ENCODE measurements around the gene TMEM272. TPM values are rescaled to one million over a fixed set of nuclear protein-coding genes. Genes with fewer than 3 reads are reported as not detected.

TMEM272 gene
- total RNA-seq, 2 experiments from 2014 or later: 0.23 to 0.29 TPM

DNA sequence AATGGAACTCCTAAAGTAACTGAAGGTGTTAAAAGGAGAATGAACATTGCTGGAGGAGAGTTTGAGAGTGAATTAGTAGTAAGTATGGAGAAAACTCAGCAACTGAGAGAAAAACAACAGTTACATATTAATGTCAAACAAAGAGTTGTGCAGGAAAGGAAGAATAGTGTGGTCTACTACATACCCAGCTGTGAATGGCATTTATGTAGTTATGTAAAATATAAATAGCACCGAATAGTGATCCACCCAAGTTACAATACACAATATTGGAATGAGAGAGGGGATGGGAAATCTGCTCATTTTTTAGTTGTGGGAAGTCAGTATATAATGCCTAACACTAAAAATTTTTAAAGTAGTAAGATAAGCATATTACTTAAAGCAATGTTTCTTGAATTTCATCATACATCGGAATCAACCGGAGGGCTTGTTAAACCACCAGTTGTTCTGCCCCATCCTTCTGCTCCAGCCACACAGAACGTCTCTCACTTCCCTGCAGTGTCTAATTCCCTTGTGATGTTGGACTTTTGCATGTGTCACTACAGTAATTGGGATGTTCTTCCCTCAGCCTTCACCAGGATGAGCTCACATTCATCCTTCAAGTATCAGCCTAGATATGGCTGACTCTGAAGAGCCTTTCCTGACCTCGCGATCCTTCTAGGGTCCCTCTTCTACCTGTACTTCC, 28.3 kb upstream of the TMEM272 start:
- ATAC-seq (no peak), DNase-seq (peak; percentile 10)
- no peaks in the 10 kb centered on the region for H3K36me3 Mint-ChIP-seq (ENCODE audit: low read depth)
- H3K27me3 Mint-ChIP-seq (ENCODE audit: low read depth): peaks cover 4% of the 10 kb centered on the region
- no peaks in the 10 kb centered on the region for H3K9me3 Mint-ChIP-seq (ENCODE audit: insufficient read depth)
- CTCF ChIA-PET: interaction anchor here (1.3 to 2.9 kb wide), 2 partner anchors 11 to 58 kb away, joined by 3 to 6 read pairs; partner anchors contain the start of gene CCDC70
- H3K4me1 Mint-ChIP-seq (ENCODE audit: low read depth): no peaks in the 10 kb centered on the region
- POLR2A ChIA-PET: interaction anchor here (1.4 kb wide), 1 partner anchor 50 kb away, joined by 3 read pairs; no protein-coding TSS in a partner anchor
- no peak overlapping the region for H3K4me3 Mint-ChIP-seq
- H3K27ac Mint-ChIP-seq: no peak overlapping the region

DNA sequence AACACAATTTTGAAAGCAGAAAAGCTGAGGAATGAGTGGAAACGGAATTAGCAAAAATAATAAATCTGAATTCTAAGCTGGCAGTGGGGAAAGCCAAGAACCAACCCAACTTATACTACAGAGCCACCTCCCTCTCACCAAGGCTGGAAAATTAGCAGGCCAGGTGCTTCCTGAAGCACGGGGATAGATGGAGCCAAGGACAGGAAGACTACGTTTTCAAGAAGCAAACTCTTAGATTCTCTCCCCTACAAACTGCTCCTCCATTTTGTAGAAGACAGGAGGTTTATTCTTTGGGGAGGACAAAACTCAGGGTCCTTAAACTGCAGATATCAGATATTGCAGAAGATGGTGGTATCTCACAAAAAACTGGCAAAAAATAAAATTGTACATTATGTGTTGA, 25.6 kb upstream of the TMEM272 start:
- Mint-ChIP-seq H3K36me3 (ENCODE audit: low read depth) (no peaks in the 10 kb centered on the region), H3K4me1 (ENCODE audit: low read depth) (no peaks in the 10 kb centered on the region), H3K9me3 (ENCODE audit: insufficient read depth) (no peaks in the 10 kb centered on the region), H3K27me3 (ENCODE audit: low read depth) (peaks cover 6% of the 10 kb centered on the region), H3K27ac (no peak overlapping the region), H3K4me3 (no peak overlapping the region)
- DNase-seq (no peak), ATAC-seq (no peak)
- POLR2A ChIA-PET: no interaction called here
- CTCF ChIA-PET: interaction anchor here (1.2 to 2.1 kb wide), 2 partner anchors 25 to 56 kb away, joined by 4 to 5 read pairs; no protein-coding TSS in a partner anchor

DNA sequence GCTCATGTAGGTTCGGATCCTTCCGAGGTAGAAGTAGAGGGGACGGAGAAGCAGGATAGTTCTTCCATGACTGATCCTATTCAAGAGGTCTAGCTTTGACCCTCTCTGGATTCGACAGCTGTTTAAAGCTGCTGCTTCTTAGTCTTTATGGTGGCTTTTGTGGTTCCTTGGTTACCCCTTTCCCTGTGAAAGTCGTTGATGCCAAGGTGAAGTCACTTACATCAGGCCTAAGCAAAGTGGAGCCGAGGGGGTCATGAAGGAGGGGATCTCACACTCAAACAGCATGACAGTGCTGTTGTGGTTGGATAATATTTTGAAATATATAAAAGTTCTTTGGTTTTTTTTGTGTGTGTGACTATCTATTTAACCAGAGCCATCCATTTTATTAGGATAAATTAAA, 24.9 kb upstream of the TMEM272 start:
- Mint-ChIP-seq H3K27me3 (ENCODE audit: low read depth) (peaks cover 6% of the 10 kb centered on the region), H3K36me3 (ENCODE audit: low read depth) (no peaks in the 10 kb centered on the region), H3K9me3 (ENCODE audit: insufficient read depth) (no peaks in the 10 kb centered on the region), H3K4me1 (ENCODE audit: low read depth) (no peaks in the 10 kb centered on the region), H3K27ac (no peak overlapping the region), H3K4me3 (no peak overlapping the region)
- DNase-seq: peak; percentile 11
- ATAC-seq: no peak
- ChIA-PET POLR2A (no interaction called here), CTCF (interaction anchor here (2.1 kb wide), 1 partner anchor 24 kb away, joined by 5 read pairs; no protein-coding TSS in a partner anchor)

DNA sequence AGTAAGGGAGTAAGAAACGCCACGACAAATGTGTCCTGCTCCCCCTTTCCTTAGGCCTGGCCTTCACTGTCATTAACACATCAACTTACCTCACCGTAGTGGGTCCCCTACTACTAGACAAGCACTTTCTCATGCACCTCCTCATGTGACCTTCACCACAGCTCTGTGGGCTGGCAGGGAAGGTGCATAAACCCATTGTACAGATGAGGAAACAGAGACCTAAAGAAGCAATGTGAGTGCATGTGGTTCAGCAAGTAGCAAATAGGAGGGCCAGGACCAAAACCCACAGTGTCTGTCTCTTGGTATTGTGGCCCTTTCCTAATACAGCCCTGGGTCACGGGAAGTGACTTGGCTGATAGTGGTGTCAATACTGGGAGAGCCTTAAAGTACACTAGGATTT, 22.1 kb upstream of the TMEM272 start:
- Mint-ChIP-seq H3K27me3 (ENCODE audit: low read depth) (peaks cover 6% of the 10 kb centered on the region), H3K9me3 (ENCODE audit: insufficient read depth) (no peaks in the 10 kb centered on the region), H3K27ac (no peak overlapping the region), H3K36me3 (ENCODE audit: low read depth) (no peaks in the 10 kb centered on the region), H3K4me1 (ENCODE audit: low read depth) (peaks cover 12% of the 10 kb centered on the region), H3K4me3 (no peak overlapping the region)
- DNase-seq: peak; percentile 18
- ChIA-PET POLR2A (no interaction called here), CTCF (interaction anchor here (1.5 kb wide), 1 partner anchor 17 kb away, joined by 5 read pairs; no protein-coding TSS in a partner anchor)
- no peak for ATAC-seq

GRCh38 chr13:51865838-51866237, 20.9 kb upstream of the TMEM272 start:
- ChIA-PET CTCF (no interaction called here), POLR2A (no interaction called here)
- Mint-ChIP-seq H3K4me1 (ENCODE audit: low read depth) (peaks cover 19% of the 10 kb centered on the region), H3K27ac (no peak overlapping the region), H3K36me3 (ENCODE audit: low read depth) (no peaks in the 10 kb centered on the region), H3K27me3 (ENCODE audit: low read depth) (peaks cover 6% of the 10 kb centered on the region), H3K4me3 (no peak overlapping the region), H3K9me3 (ENCODE audit: insufficient read depth) (no peaks in the 10 kb centered on the region)
- no peak for ATAC-seq
- peak; percentile 14 for DNase-seq

DNA sequence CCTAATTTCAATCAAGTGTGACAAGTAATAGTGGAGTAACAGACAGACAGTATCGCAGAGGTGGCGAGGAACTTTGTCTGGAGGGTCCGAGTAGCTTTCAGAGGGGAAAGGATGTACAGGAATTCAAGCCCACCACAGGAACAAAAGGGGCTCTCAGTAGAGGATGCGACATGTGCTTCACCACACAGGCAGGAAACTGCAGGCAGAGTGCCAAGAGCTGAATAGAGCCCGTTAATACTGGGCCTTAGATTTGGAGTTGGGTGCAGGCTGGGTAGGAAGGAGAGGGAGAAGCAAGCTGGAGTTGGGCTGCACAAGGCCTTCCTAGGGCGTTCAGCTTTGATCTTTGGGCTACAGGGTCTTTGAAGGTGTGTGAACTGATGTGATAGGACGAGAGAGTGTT, 18.0 kb upstream of the TMEM272 start:
- ATAC-seq (no peak), DNase-seq (peak; percentile 33)
- peak overlapping the region; percentile 9 for H3K27ac Mint-ChIP-seq
- POLR2A ChIA-PET: no interaction called here
- no peaks in the 10 kb centered on the region for H3K36me3 Mint-ChIP-seq (ENCODE audit: low read depth)
- H3K9me3 Mint-ChIP-seq (ENCODE audit: insufficient read depth): no peaks in the 10 kb centered on the region
- H3K4me1 Mint-ChIP-seq (ENCODE audit: low read depth): peaks cover 19% of the 10 kb centered on the region
- H3K4me3 Mint-ChIP-seq: no peak overlapping the region
- H3K27me3 Mint-ChIP-seq (ENCODE audit: low read depth): peaks cover under 1% of the 10 kb centered on the region
- CTCF ChIA-PET: interaction anchor here (1.1 to 2.4 kb wide), 5 partner anchors 11 to 65 kb away, joined by 3 to 13 read pairs (median 6); no protein-coding TSS in a partner anchor

DNA sequence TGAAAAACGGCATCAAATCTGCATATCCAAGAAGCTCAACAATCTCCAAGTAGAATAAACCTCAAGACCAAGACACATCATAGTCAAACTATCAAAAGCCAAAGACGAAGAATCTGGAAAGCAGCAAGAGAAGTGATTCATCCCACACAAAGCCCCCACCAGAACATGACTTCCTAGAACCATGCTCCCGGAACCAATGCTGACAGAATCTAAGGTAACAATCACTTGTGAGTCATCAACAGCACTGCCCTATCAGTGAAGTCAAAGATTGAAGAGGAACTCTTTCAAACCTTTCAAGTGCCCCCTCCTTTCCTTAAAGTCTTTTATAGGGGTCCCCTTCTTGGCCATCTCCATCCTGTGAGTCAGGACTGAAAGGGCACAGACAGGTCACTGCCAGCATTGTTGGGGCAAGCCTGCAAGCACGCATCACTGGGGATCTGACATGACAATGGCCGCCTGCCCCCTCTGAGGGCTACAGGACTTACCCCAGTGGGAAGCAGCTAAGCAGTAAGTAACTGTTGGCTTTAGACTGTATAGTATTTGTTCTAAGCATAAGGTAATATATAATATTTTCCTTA, 16.8 kb upstream of the TMEM272 start, which contains the start of gene CCDC70:
CCDC70 (plus strand) TSS at position 247 of the 578 bp plus-strand sequence. CDS start 3,443 bp downstream, outside the sequence.
- no peaks in the 10 kb centered on the region for H3K9me3 Mint-ChIP-seq (ENCODE audit: insufficient read depth)
- CTCF ChIA-PET: interaction anchor here (0.7 to 2.4 kb wide), 7 partner anchors 12 to 64 kb away, joined by 3 to 13 read pairs (median 4); partner anchors contain the start of gene TMEM272
- peak; percentile 25 for DNase-seq
- H3K27me3 Mint-ChIP-seq (ENCODE audit: low read depth): peaks cover 2% of the 10 kb centered on the region
- POLR2A ChIA-PET: no interaction called here
- peak; percentile 53 for ATAC-seq
- no peak within 1 kb of the TSS for H3K4me3 Mint-ChIP-seq
- no peak within 1 kb of the TSS for H3K27ac Mint-ChIP-seq
- peaks cover 19% of the 10 kb centered on the region for H3K4me1 Mint-ChIP-seq (ENCODE audit: low read depth)
- no peaks in the 10 kb centered on the region for H3K36me3 Mint-ChIP-seq (ENCODE audit: low read depth)

DNA sequence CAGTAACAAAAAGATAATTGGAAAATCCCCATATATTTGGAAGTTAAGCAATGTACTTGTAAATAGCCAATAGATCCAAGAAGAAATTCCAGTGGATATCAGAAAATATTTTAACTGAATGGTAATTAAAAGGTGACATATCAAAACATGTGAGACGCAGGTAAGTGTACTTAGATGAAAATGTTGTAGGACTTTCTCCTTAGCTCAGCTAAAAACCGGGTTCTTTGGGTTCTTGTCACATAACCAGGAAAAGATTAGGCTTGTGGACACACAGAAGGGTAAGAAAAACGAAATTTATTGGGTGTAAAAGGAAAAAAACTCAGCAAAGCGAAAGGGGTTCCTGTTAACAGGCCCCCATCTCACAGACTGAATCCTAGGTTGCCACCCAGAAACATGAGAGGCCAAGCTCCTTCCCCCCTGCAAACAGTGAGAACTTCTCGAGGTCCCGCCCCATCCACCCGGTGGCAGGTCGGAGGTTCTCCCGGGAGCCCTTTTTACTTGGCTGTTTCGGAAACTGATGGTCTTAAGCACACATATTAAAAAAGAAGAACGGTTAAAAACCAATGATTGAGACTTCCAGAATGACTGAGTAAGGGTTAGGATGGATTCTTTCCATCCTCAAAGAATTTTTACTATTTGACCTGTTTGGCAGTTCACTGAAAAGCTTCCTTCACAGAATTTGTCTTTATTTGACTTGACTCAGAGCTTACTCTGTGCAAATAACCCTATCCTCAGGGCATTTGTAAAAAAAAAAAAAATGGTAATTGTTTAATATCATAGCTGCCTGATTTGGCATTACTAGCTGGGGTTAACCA, 13.7 kb upstream of the TMEM272 start:
- ChIA-PET POLR2A (no interaction called here), CTCF (interaction anchor here (1.5 to 2.3 kb wide), 2 partner anchors 9 to 43 kb away, joined by 3 to 11 read pairs; no protein-coding TSS in a partner anchor)
- no peaks in the 10 kb centered on the region for H3K9me3 Mint-ChIP-seq (ENCODE audit: insufficient read depth)
- H3K4me3 Mint-ChIP-seq: no peak overlapping the region
- H3K36me3 Mint-ChIP-seq (ENCODE audit: low read depth): no peaks in the 10 kb centered on the region
- peaks cover 19% of the 10 kb centered on the region for H3K4me1 Mint-ChIP-seq (ENCODE audit: low read depth)
- no peak overlapping the region for H3K27ac Mint-ChIP-seq
- DNase-seq (no peak), ATAC-seq (no peak)
- H3K27me3 Mint-ChIP-seq (ENCODE audit: low read depth): peaks cover 9% of the 10 kb centered on the region

- H3K36me3 Mint-ChIP-seq (ENCODE audit: low read depth): no peaks in the 10 kb centered on the region
- peaks cover 9% of the 10 kb centered on the region for H3K27me3 Mint-ChIP-seq (ENCODE audit: low read depth)
- DNase-seq: no peak
- H3K4me1 Mint-ChIP-seq (ENCODE audit: low read depth): peaks cover 7% of the 10 kb centered on the region
- ChIA-PET POLR2A (no interaction called here), CTCF (interaction anchor here (1.0 kb wide), 1 partner anchor 25 kb away, joined by 3 read pairs; no protein-coding TSS in a partner anchor)
- no peak overlapping the region for H3K4me3 Mint-ChIP-seq
- no peak overlapping the region for H3K27ac Mint-ChIP-seq
- H3K9me3 Mint-ChIP-seq (ENCODE audit: insufficient read depth): no peaks in the 10 kb centered on the region
- no peak for ATAC-seq
Measured at GRCh38 chr13:51856998-51857397, 12.0 kb upstream of the TMEM272 start.

- H3K4me1 Mint-ChIP-seq (ENCODE audit: low read depth): no peaks in the 10 kb centered on the region
- H3K4me3 Mint-ChIP-seq: no peak overlapping the region
- ATAC-seq: no peak
- no peaks in the 10 kb centered on the region for H3K36me3 Mint-ChIP-seq (ENCODE audit: low read depth)
- CTCF ChIA-PET: no interaction called here
- POLR2A ChIA-PET: no interaction called here
- peak; percentile 12 for DNase-seq
- peaks cover 9% of the 10 kb centered on the region for H3K27me3 Mint-ChIP-seq (ENCODE audit: low read depth)
- H3K9me3 Mint-ChIP-seq (ENCODE audit: insufficient read depth): no peaks in the 10 kb centered on the region
- no peak overlapping the region for H3K27ac Mint-ChIP-seq
Measured at GRCh38 chr13:51856027-51856736, 11.2 kb upstream of the TMEM272 start.
